Mesendoderm (in vitro differentiated cells): ENCODE data around the gene TP63.
A peak's percentile ranks its signal among the peaks of the same experiment; 100 is the strongest.

ENCODE experiments used
- DNase-seq: peaks from one replicate; pipeline ENCODE4 v3.0.0; 2013
- H2AK5ac ChIP-seq: 2 replicates; pipeline ENCODE4 v1.6.1; 2013; ENCODE audit warnings: low read length, inconsistent platforms
- H2BK120ac ChIP-seq: 2 replicates; pipeline ENCODE4 v1.6.1; 2013; ENCODE audit warnings: low read depth, mild to moderate bottlenecking, low read length, moderate library complexity, mixed read lengths
- H2BK15ac ChIP-seq: replicated peaks from 2 replicates; pipeline ENCODE4 v1.6.1; 2013; ENCODE audit warnings: low read depth, mild to moderate bottlenecking, moderate library complexity
- H2BK5ac ChIP-seq: 2 replicates; pipeline ENCODE4 v1.6.1; 2013; ENCODE audit warnings: low read length, inconsistent platforms
- H3K18ac ChIP-seq: 2 replicates; pipeline ENCODE4 v1.6.1; 2013; ENCODE audit warnings: mild to moderate bottlenecking, low read length, mixed read lengths
- H3K23ac ChIP-seq: one replicate; pipeline ENCODE4 v1.6.1; 2013; ENCODE audit warnings: low read length
- H3K27ac ChIP-seq: 2 replicates; pipeline ENCODE4 v1.5.1; 2013; ENCODE audit warnings: low read depth, mild to moderate bottlenecking, inconsistent platforms, low read length, moderate library complexity
- H3K27me3 ChIP-seq: 2 replicates; pipeline ENCODE4 v1.6.1; 2013; ENCODE audit warnings: low read length, control low read depth, mild to moderate bottlenecking, inconsistent platforms; ENCODE audit not compliant: insufficient read depth, poor library complexity
- H3K36me3 ChIP-seq: 2 replicates; pipeline ENCODE4 v1.6.1; 2013; ENCODE audit warnings: low read length, inconsistent platforms; ENCODE audit not compliant: control insufficient read depth, insufficient read depth
- H3K4ac ChIP-seq: one replicate; pipeline ENCODE4 v1.6.1; 2013; ENCODE audit warnings: low read depth, mild to moderate bottlenecking, low read length, moderate library complexity
- H3K4me1 ChIP-seq: 2 replicates; pipeline ENCODE4 v1.6.1; 2013; ENCODE audit warnings: low read depth, low read length, inconsistent platforms; ENCODE audit not compliant: control insufficient read depth
- H3K4me2 ChIP-seq: 2 replicates; pipeline ENCODE4 v1.6.1; 2013; ENCODE audit warnings: low read length
- H3K4me3 ChIP-seq: 2 replicates; pipeline ENCODE4 v1.5.1; 2013; ENCODE audit warnings: mild to moderate bottlenecking, low read length
- H3K56ac ChIP-seq: one replicate; pipeline ENCODE4 v1.6.1; 2013; ENCODE audit warnings: low read length
- H3K79me1 ChIP-seq: 2 replicates; pipeline ENCODE4 v1.6.1; 2013; ENCODE audit warnings: low read length, inconsistent platforms
- H3K79me2 ChIP-seq: 2 replicates; pipeline ENCODE4 v1.6.1; 2013; ENCODE audit warnings: mild to moderate bottlenecking, low read length; ENCODE audit not compliant: control insufficient read depth, insufficient read depth
- H3K9ac ChIP-seq: 2 replicates; pipeline ENCODE4 v1.6.1; 2013; ENCODE audit warnings: low read length, inconsistent platforms
- H4K5ac ChIP-seq: one replicate; pipeline ENCODE4 v1.6.1; 2013; ENCODE audit warnings: low read length
- H4K8ac ChIP-seq: one replicate; pipeline ENCODE4 v1.6.1; 2013; ENCODE audit warnings: low read depth, mild to moderate bottlenecking, control low read depth, low read length, moderate library complexity
- WGBS: extraction: QIAGEN DNeasy Blood & Tissue Kit; methylation state at CpG from one replicate; pipeline ENCODE4 v1.1.7; 2013; ENCODE audit warnings: low lambda C conversion rate, missing lambda C conversion rate; ENCODE audit not compliant: insufficient coverage; ENCODE audit errors: extremely low coverage; 5-methylcytosine and 5-hydroxymethylcytosine counted together

Gene TP63

DNA sequence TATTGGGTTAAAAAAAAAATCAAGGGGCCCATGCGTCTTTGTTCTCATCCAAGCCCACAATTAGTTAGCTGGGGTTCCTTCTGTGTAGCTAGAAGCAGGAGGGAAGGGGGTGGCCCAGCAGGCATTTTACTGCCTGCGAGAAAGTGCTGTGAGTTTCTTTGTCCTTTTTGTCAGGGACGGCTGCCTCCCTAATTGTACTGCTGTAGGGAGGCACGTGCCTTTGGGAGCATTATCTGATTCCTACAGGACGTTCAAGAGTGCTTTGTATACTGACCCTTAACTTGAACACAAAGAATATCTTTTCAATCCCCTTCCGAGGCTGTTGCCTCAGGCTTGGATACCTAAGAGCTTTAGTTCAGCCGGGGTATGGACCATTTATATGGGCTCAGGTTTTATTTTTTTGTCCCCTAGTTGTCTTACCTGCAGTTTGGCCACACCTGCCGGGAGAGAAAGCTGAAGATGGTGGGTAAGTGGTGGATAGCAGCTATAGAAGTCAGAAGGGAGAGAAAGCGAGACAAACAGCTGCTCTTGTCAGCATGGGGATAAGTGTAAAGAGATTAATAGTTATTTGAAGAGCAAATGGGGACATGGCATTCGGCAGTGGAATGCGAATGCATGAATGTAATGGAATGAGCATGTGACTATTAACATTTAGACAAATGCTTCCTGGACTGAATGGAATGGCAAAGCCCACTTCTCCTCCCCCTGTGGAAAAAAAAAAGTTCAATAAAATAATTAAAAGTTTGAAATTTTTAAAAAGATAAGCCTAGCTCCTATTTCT is 175.2 kb downstream of the TP63 start:
- no peak overlapping the region for H2AK5ac ChIP-seq
- H3K18ac ChIP-seq, result no peak overlapping the region
- peaks cover 6% of the 10 kb centered on the region for H3K4me1 ChIP-seq
- H3K4ac ChIP-seq, result no peak overlapping the region
- H4K5ac ChIP-seq, result no peak overlapping the region
- H2BK120ac ChIP-seq, result no peak overlapping the region
- no peaks in the 10 kb centered on the region for H3K79me1 ChIP-seq
- DNase-seq, result peak; percentile 84
- H3K27ac ChIP-seq, result no peak overlapping the region
- no peaks in the 10 kb centered on the region for H3K36me3 ChIP-seq
- H3K9ac ChIP-seq, result no peak overlapping the region
- H2BK15ac ChIP-seq, result no peak overlapping the region
- no peak overlapping the region for H3K23ac ChIP-seq
- H2BK5ac ChIP-seq, result no peak overlapping the region
- no peak overlapping the region for H4K8ac ChIP-seq
- no peak overlapping the region for H3K4me3 ChIP-seq
- no CpG with 5 or more reads among the region's 11 CpGs for WGBS
- no peaks in the 10 kb centered on the region for H3K79me2 ChIP-seq
- no peak overlapping the region for H3K4me2 ChIP-seq
- H3K27me3 ChIP-seq, result no peaks in the 10 kb centered on the region
- no peak overlapping the region for H3K56ac ChIP-seq

DNA sequence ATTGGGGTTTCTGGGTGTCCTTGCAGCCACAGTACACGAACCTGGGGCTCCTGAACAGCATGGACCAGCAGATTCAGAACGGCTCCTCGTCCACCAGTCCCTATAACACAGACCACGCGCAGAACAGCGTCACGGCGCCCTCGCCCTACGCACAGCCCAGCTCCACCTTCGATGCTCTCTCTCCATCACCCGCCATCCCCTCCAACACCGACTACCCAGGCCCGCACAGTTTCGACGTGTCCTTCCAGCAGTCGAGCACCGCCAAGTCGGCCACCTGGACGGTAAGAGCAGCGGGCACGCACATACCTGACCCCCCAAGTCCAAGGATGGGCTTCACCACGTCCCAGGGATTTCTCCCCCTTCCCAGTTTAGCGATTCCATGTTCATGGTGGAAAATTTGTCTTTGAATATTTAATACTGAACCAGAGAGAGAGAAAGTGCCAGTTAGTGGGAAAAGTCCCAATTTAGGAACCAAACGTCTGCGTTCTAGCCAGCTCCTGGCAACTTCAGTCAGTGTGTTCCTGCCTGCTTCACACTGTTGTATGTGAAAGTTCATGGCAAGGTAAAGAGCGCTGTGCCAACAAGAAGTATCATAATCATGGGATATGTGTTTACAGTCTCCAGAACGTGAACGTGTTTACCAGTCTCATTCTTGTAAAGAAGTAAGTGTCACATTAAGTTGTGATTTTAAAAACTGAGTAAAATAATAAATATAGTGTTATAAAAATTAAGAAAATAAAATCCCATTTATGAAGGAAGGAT is 177.2 kb downstream of the TP63 start:
- no peak overlapping the region for H4K5ac ChIP-seq
- H2AK5ac ChIP-seq, result no peak overlapping the region
- no peak overlapping the region for H2BK15ac ChIP-seq
- H2BK5ac ChIP-seq, result no peak overlapping the region
- H3K36me3 ChIP-seq, result no peaks in the 10 kb centered on the region
- no peak overlapping the region for H3K4me2 ChIP-seq
- no peak overlapping the region for H3K27ac ChIP-seq
- no peaks in the 10 kb centered on the region for H3K27me3 ChIP-seq
- DNase-seq, result no peak
- no peak overlapping the region for H3K23ac ChIP-seq
- no peaks in the 10 kb centered on the region for H3K79me2 ChIP-seq
- H3K79me1 ChIP-seq, result no peaks in the 10 kb centered on the region
- H3K4me3 ChIP-seq, result no peak overlapping the region
- no peak overlapping the region for H2BK120ac ChIP-seq
- H3K9ac ChIP-seq, result no peak overlapping the region
- peaks cover 6% of the 10 kb centered on the region for H3K4me1 ChIP-seq
- H4K8ac ChIP-seq, result no peak overlapping the region
- H3K56ac ChIP-seq, result peak overlapping the region; percentile 12
- H3K4ac ChIP-seq, result no peak overlapping the region
- WGBS, result no CpG with 5 or more reads among the region's 29 CpGs
- no peak overlapping the region for H3K18ac ChIP-seq

DNA sequence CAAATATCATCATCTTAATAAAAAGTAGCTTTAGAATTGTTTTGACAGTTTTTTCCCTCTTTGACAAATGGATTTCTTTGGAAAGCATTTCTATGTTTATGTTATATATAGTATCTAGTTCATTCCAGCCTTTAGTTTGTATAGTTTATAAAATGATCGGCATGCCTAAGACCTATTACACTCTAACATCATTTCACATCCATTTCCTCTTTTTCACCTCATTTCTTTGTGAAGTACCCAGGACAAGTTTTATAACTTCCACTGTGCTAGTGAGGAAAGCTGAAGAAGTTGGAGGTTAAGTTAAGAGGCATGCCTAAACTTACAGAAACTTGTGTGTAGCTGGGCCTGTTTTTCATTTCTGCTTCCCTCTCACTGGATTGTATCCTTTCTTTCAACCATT is 178.4 kb downstream of the TP63 start:
- Histone ChIP-seq H2AK5ac (no peak overlapping the region), H3K27ac (no peak overlapping the region), H3K4ac (no peak overlapping the region), H4K5ac (no peak overlapping the region), H2BK15ac (no peak overlapping the region), H4K8ac (no peak overlapping the region), H3K79me1 (no peaks in the 10 kb centered on the region), H3K4me3 (no peak overlapping the region), H3K36me3 (no peaks in the 10 kb centered on the region), H3K56ac (no peak overlapping the region), H3K23ac (no peak overlapping the region), H3K79me2 (no peaks in the 10 kb centered on the region), H2BK5ac (no peak overlapping the region), H3K27me3 (no peaks in the 10 kb centered on the region), H3K4me2 (no peak overlapping the region), H2BK120ac (no peak overlapping the region), H3K9ac (no peak overlapping the region), H3K4me1 (peaks cover 6% of the 10 kb centered on the region), H3K18ac (no peak overlapping the region)
- WGBS, result no CpG with 5 or more reads among the region's 1 CpG
- DNase-seq, result no peak

DNA sequence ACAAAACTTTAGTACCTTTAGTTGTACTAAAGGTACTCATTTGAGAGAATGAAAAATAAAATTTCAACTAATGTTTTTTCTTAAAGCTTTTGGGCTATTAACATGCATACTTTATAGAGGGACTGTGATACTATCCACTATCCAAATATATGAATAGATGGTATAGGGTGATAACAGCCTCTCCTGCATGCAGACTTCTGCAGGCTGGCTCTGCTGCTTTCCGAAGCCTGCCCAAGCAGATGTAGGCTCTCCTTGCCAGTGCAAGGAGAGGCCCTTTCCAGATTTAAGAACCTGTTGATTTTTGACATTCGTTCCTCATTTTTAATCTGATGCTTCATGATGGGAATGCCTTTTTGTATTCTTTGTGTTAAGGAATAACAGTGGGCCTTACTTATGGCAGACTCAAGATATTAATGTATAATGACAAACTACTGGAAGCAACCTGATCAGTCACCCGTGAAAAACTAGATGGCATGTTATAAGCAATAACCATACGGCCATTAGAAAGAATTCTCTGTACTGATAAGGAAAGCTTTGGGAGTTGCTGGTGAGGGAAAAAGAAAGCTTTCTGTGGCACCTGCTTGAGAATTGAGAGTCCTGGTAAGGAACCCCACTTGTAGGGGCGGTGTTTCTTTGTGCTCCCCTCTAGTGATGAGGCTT is 181.7 kb downstream of the TP63 start:
- Histone ChIP-seq H3K79me2 (no peaks in the 10 kb centered on the region), H3K23ac (no peak overlapping the region), H3K4me2 (no peak overlapping the region), H3K79me1 (no peaks in the 10 kb centered on the region), H3K56ac (no peak overlapping the region), H4K8ac (no peak overlapping the region), H3K4me1 (no peaks in the 10 kb centered on the region), H3K27ac (no peak overlapping the region), H3K9ac (no peak overlapping the region), H2BK15ac (no peak overlapping the region), H2BK120ac (no peak overlapping the region), H3K4me3 (no peak overlapping the region), H2BK5ac (no peak overlapping the region), H3K36me3 (no peaks in the 10 kb centered on the region), H3K4ac (no peak overlapping the region), H4K5ac (no peak overlapping the region), H2AK5ac (no peak overlapping the region), H3K18ac (no peak overlapping the region), H3K27me3 (no peaks in the 10 kb centered on the region)
- no CpG with 5 or more reads among the region's 5 CpGs for WGBS
- DNase-seq, result no peak

DNA sequence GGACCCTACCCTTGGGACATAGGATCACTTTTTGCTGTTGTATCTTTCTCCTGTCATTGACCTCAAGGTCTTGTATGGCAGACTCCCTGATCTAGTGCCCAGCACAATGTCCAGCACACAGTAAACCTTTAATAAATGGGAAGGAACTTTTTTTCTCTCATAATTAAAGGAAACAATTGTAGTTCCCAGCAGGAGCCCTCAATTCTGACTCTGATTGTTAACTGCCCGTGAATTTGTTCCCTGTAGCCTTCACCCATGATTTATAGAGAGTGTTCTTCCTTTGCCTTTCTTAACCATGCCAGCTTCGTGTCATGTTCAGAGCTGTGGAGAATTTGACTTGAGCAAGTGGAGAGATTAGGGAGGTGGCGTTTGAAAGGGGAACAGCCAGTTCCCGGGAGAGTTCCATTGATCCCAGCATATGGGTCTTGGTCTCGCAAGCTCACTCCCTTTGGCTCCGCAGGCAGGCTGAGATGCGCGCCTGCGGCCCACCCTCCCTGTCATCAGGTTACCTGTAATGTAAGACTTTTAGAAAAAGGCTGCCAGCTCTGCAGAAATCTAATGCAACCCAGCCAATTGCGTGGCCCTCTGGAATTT is 182.6 kb downstream of the TP63 start:
- H2AK5ac ChIP-seq, result no peak overlapping the region
- no peak overlapping the region for H4K5ac ChIP-seq
- H3K4me2 ChIP-seq, result no peak overlapping the region
- H3K79me2 ChIP-seq, result no peaks in the 10 kb centered on the region
- no peak overlapping the region for H3K56ac ChIP-seq
- no peak overlapping the region for H3K18ac ChIP-seq
- no peak overlapping the region for H3K27ac ChIP-seq
- DNase-seq, result no peak
- no peak overlapping the region for H3K4me3 ChIP-seq
- no peaks in the 10 kb centered on the region for H3K79me1 ChIP-seq
- H3K4me1 ChIP-seq, result no peaks in the 10 kb centered on the region
- no CpG with 5 or more reads among the region's 10 CpGs for WGBS
- no peak overlapping the region for H3K23ac ChIP-seq
- no peak overlapping the region for H2BK120ac ChIP-seq
- H3K4ac ChIP-seq, result no peak overlapping the region
- H2BK15ac ChIP-seq, result no peak overlapping the region
- no peaks in the 10 kb centered on the region for H3K27me3 ChIP-seq
- no peaks in the 10 kb centered on the region for H3K36me3 ChIP-seq
- H4K8ac ChIP-seq, result no peak overlapping the region
- no peak overlapping the region for H3K9ac ChIP-seq
- H2BK5ac ChIP-seq, result no peak overlapping the region
